ENCODE results near the gene CAMSAP1.

The CAMSAP1 gene

GRCh38 chr9:135771401-135772051, 135.8 kb downstream of the CAMSAP1 start:
- DNase-seq = no peak

DNA sequence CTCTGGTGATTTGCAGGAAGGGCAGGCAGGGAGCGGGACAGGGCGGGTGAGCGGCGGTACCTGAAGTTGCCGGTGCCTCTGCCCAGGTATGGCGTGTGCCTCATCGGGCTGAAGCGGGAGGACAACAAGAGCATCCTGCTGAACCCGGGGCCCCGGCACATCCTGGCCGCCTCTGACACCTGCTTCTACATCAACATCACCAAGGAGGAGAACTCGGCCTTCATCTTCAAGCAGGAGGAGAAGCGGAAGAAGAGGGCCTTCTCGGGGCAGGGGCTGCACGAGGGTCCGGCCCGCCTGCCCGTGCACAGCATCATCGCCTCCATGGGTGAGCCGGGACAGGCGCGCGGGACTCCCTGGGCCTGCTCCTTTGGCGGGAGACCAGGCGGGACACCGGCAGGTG, 136.6 kb downstream of the CAMSAP1 start:
- DNase-seq = no peak

DNA sequence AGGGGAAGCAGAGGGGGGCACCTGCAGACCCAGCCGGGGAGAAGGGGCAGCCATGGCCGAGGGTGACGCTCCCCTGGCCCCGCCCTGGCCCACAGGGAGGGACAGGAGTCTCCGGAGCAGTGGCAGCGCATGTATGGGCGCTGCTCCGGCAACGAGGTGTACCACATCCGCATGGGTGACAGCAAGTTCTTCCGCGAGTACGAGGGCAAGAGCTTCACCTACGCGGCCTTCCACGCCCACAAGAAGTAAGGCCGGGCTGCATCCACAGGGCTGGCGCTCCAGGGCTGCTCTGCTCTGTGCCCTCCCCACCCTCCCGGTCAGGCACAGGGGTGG, 137.2 kb downstream of the CAMSAP1 start:
- no peak for DNase-seq

GRCh38 chr9:135769489-135770202, 137.7 kb downstream of the CAMSAP1 start:
- DNase-seq = no peak

- DNase-seq = no peak
These were observed 138.7 kb downstream of the CAMSAP1 start for GRCh38 chr9:135768516-135769218.

DNA sequence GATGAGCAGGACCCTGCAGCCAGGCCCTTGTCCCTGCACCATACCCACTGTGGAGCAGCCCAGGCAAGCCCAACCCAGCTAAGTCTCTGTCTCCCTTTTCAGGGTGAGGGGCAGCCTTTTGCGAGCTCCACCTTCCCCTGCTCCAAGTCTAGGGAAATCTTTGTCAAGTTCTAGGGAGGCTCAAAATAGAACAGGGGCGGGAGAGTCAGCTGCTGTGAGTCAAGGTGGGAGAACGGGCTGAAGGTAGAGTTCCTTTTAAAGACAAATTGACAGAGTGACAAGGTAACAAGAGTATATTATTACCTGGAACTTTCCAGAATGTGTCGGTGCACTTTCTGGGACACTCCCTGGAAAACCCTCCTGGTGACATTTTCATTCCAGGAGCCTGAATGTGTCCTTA, 140.6 kb downstream of the CAMSAP1 start:
- DNase-seq = no peak

DNA sequence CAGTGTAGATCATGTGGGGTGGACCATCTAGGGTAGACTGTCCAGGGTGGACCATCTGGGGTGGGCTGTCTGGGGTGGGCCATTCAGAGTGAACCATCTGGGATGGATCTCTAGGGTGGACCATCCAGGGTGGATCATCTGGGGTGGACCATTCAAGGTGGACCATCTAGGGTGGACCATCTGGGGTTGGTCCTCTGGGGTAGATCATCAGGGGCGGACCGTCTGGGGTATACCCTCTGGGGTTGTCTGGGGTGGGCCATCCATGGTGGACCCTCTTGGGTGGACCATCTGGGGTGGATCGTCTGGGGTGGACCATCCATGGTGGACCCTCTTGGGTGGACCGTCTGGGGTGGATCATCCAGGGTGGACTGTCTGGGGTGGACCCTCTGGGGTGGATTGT, 141.1 kb downstream of the CAMSAP1 start:
- DNase-seq = no peak

- DNase-seq = no peak
These were observed 141.9 kb downstream of the CAMSAP1 start for GRCh38 chr9:135765416-135765815.

DNA sequence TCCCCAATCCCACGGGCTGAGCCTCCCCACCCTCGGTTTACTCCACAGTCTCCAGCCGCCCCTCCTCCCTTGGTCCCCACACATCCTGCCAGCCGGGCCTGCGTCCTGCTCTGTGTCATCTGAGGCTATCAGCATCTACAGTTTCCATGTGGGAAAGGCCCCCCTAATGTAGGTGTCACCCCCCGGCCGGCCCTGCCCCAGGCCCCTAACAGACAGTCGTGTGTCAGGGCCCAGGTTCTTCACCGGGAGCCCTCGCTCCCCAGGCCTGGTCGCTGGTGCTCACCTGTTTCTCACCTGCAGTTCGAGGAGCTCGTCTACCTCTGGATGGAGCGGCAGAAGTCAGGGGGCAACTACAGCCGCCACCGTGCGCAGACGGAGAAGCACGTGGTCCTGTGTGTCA, 142.6 kb downstream of the CAMSAP1 start:
- no peak for DNase-seq

DNA sequence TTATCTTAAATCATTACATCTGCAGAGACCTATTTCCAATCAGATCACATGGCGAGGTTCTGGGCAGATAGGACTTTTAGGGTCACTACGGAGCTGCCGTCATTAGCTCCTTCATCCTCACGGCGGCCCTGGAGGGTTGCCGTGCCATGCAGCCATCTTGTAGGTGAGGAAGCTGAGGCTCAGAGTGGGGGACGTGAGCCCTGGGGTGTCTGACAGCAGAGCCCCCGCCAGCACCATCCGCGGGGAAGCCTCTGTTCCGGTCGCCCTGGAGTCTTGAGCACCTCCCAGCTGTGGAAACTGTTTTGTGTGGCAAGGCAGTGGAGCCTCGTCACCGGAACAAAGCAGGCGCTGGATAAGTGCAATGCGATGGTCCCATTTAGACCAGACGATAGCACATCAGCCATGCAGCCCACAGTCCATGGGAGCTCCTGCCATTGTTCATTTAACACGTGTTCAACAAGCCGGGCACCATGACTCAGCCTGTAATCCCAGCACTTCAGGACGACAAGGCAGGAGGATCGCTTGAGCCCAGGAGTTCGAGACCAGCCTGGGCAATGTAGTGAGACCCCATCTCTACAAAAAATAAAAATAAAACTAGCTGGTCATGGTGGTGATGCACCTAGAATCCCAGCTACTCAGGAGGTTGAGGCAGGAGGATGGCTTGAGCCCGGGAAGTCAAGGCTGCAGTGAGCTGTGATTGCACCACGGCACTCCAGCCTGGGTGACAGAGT, 143.5 kb downstream of the CAMSAP1 start:
- no peak for DNase-seq

GRCh38 chr9:135762921-135763320, 144.4 kb downstream of the CAMSAP1 start:
- no peak for DNase-seq

GRCh38 chr9:135761845-135762168, 145.5 kb downstream of the CAMSAP1 start:
- no peak for DNase-seq

- DNase-seq = no peak
These were observed 146.0 kb downstream of the CAMSAP1 start for GRCh38 chr9:135761150-135761844.

- DNase-seq = no peak
These were observed 146.9 kb downstream of the CAMSAP1 start for GRCh38 chr9:135760465-135760864.

DNA sequence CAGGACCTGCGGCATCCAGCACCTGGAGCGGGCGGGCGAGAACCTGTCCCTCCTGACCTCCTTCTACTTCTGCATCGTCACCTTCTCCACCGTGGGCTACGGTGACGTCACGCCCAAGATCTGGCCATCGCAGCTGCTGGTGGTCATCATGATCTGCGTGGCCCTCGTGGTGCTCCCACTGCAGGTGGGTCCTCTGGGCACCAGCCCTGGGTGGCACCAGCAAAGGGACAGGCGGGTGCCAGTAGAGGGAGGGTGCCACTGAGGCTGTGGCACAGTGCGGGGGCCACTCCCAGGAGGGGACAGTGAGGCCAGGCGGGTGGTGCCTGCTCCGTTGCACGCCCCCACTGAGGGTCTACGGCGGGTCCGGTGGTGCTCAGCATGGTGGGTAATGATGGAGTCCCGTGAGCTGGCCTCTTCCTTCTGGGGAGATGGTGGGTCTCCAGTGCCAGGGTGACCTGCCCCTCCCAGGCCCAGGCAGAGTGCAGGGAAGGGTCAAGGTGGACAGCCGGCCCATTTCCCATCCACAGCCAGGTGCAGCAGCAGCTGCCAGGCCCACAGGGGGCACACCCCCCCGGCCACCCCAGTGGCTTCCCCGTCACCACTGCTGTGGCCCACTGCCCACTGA, 147.6 kb downstream of the CAMSAP1 start:
- DNase-seq = no peak

DNA sequence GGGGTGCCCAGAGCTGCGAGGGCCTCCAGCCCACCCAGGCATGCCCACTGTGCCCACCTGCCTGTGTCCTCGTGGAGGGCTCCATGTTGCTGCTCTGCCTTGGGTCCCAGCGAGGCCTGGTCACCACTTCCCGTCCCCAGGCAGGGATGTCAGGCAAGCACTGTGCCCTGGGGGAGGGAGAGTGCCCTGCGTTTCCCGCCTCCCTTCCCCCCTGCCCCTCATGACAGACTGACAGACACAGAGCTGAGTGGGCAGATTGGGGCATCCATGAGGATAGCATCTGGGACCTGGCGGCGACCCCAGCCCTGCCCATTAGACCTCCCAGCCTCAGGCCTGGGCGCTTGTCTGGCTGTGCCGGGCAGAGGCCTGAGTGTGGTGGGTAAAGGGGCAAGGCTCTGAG, 148.5 kb downstream of the CAMSAP1 start:
- no peak for DNase-seq
